NT2/D1 (cell line): Measurements from ENCODE around the gene PEBP1.

Experiments used
- YY1 ChIP-seq: IDR thresholded peaks from 2 replicates; pipeline ENCODE4 v1.6.1; 2011; ENCODE audit not compliant: insufficient read length, insufficient read depth
- ZNF274 ChIP-seq: IDR thresholded peaks from 2 replicates; pipeline ENCODE4 v1.6.1; 2011; ENCODE audit warnings: mild to moderate bottlenecking, low read depth, low read length

GRCh38 chr12:118102070-118102469 is 33.9 kb upstream of the PEBP1 start:
- TF ChIP-seq YY1 (no peak), ZNF274 (no peak)
